NB4 (cell line): ENCODE data around the gene PRKAR1B.

Experiments used
- DNase-seq: peaks from one replicate; pipeline ENCODE4 v3.0.0; 2010; ENCODE audit warnings: low read depth
- H3K4me3 ChIP-seq: one replicate; pipeline ENCODE4 v1.5.1; 2011; ENCODE audit warnings: mild to moderate bottlenecking, low read depth, low read length, moderate library complexity
- MYC ChIP-seq: IDR thresholded peaks from 2 replicates; pipeline ENCODE4 v1.6.1; 2011; ENCODE audit warnings: low read depth, low read length
- POLR2A ChIP-seq: IDR thresholded peaks from 2 replicates; pipeline ENCODE4 v1.6.1; 2011; ENCODE audit warnings: mild to moderate bottlenecking; ENCODE audit not compliant: insufficient read length; ENCODE audit errors: extremely low read depth
- TF ChIP-seq, protein P1 (sequence below): IDR thresholded peaks from 2 replicates; pipeline ENCODE4 v1.6.1; 2011; ENCODE audit warnings: low read depth, low read length
- TF ChIP-seq, protein P2 (sequence below): IDR thresholded peaks from one replicate; pipeline ENCODE4 v1.5.1; 2012; ENCODE audit warnings: low read depth, low read length

PRKAR1B gene

GRCh38 chr7:742791-743190, 15.7 kb upstream of the PRKAR1B start:
- DNase-seq, result no peak
- TF ChIP-seq, protein P1, sequence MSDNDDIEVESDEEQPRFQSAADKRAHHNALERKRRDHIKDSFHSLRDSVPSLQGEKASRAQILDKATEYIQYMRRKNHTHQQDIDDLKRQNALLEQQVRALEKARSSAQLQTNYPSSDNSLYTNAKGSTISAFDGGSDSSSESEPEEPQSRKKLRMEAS, result no peak
- TF ChIP-seq POLR2A, result no peak
- TF ChIP-seq, protein P2, sequence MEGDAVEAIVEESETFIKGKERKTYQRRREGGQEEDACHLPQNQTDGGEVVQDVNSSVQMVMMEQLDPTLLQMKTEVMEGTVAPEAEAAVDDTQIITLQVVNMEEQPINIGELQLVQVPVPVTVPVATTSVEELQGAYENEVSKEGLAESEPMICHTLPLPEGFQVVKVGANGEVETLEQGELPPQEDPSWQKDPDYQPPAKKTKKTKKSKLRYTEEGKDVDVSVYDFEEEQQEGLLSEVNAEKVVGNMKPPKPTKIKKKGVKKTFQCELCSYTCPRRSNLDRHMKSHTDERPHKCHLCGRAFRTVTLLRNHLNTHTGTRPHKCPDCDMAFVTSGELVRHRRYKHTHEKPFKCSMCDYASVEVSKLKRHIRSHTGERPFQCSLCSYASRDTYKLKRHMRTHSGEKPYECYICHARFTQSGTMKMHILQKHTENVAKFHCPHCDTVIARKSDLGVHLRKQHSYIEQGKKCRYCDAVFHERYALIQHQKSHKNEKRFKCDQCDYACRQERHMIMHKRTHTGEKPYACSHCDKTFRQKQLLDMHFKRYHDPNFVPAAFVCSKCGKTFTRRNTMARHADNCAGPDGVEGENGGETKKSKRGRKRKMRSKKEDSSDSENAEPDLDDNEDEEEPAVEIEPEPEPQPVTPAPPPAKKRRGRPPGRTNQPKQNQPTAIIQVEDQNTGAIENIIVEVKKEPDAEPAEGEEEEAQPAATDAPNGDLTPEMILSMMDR, result no peak
- no peak for TF ChIP-seq MYC
- H3K4me3 ChIP-seq, result no peak overlapping the region

- TF ChIP-seq MYC, result no peak
- no peak for DNase-seq
- H3K4me3 ChIP-seq, result no peak overlapping the region
Measured at GRCh38 chr7:741850-742249, 14.8 kb upstream of the PRKAR1B start.

GRCh38 chr7:741191-741671, 14.2 kb upstream of the PRKAR1B start:
- TF ChIP-seq, protein P2, result no peak
- TF ChIP-seq MYC (no peak), POLR2A (no peak)
- TF ChIP-seq, protein P1, result no peak
- DNase-seq, result no peak
- no peak overlapping the region for H3K4me3 ChIP-seq

DNA sequence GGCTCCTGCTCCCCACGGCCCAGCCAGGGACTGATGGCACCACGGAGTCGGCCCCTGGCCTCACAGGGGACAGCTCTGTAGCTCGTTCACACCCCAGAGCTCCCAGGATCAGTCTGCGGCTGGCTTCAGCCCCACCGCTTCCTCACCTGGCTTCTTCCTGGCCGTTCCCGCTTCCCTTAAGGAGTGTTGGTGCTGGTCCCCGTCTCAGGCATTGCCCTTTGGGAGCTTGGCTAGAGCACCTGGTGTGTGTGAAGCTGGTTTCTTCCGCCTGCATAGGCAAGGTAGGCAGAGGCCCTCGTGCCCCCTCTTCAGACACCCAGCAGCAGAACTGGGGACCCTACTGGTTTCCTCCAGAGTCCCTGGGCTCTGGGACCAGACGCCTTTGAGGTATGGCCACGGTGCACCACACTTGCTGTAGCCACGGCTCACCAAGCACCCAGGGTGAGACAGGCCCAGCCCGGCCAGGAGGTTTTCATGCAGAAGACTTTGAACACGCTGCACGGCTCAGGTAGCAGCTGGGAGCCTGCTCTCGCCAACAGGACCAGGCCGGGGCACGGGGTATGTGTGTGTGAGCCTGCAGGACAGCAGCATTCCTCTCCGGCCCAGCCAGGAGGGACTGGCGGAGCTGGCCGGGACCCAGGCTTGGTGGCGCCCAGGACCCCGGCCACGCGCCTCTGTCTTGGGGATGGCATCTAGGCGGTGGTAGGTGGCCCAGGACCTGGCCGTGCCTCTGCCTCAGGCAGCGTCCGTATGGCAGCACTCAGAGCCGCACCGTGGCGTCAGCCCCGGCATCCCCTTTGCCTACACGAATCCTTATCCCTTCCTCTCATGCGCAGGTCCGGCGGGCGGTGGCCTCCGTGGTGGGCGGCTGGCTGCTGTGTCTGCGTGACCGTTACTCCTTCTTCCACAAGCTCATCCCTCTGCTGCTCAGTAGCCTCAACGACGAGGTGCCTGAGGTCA, 13.2 kb upstream of the PRKAR1B start:
- DNase-seq, result no peak
- TF ChIP-seq, protein P2, result no peak
- TF ChIP-seq, protein P1, result no peak
- no peak for TF ChIP-seq POLR2A
- TF ChIP-seq MYC, result no peak
- H3K4me3 ChIP-seq, result no peak overlapping the region

- no peak for TF ChIP-seq POLR2A
- TF ChIP-seq, protein P1, result no peak
- TF ChIP-seq MYC, result no peak
- TF ChIP-seq, protein P2, result no peak
- no peak for DNase-seq
- no peak overlapping the region for H3K4me3 ChIP-seq
Measured at GRCh38 chr7:739455-739982, 12.4 kb upstream of the PRKAR1B start.

- no peak overlapping the region for H3K4me3 ChIP-seq
- TF ChIP-seq, protein P2, result no peak
- no peak for TF ChIP-seq MYC
- TF ChIP-seq POLR2A, result no peak
- TF ChIP-seq, protein P1, result no peak
- DNase-seq, result no peak
Measured at GRCh38 chr7:738723-739454, 11.8 kb upstream of the PRKAR1B start.
